ENCODE data around the gene PPP1R2C. TPM values are rescaled to one million over a fixed set of nuclear protein-coding genes. Genes with fewer than 3 reads are reported as not detected.

PPP1R2C gene
- total RNA-seq, 1 experiment from 2014 or later = not detected

- no TSS peak for BruUV-seq (replicated peaks)
- intact Hi-C loops (cut with micrococcal nuclease; ENCODE audit: unreplicated experiment) = no loop called here
- no peak for DNase-seq
- H3K4me1 Mint-ChIP-seq (ENCODE audit: low read depth, unreplicated experiment) = peaks cover 8% of the 10 kb centered on the region
- H3K27me3 Mint-ChIP-seq (ENCODE audit: unreplicated experiment) = no peaks in the 10 kb centered on the region
- no peak overlapping the region for H3K4me3 Mint-ChIP-seq (ENCODE audit: low read depth, unreplicated experiment)
- H3K9me3 Mint-ChIP-seq (ENCODE audit: low read depth, unreplicated experiment) = no peaks in the 10 kb centered on the region
- H3K36me3 Mint-ChIP-seq (ENCODE audit: insufficient read depth, unreplicated experiment) = no peaks in the 10 kb centered on the region
- no peak for TF ChIP-seq CTCF (IDR thresholded peaks at IDR 0.05; ENCODE audit: unreplicated experiment)
- H3K27ac Mint-ChIP-seq (ENCODE audit: unreplicated experiment) = no peak overlapping the region
- CTCF ChIA-PET = no interaction called here
Measured at GRCh38 chrX:42735250-42735649, 42.7 kb downstream of the PPP1R2C start.

GRCh38 chrX:42732506-42732905, 45.5 kb downstream of the PPP1R2C start:
- Mint-ChIP-seq H3K4me1 (ENCODE audit: low read depth, unreplicated experiment) (peaks cover 8% of the 10 kb centered on the region), H3K4me3 (ENCODE audit: low read depth, unreplicated experiment) (no peak overlapping the region), H3K27ac (ENCODE audit: unreplicated experiment) (no peak overlapping the region), H3K36me3 (ENCODE audit: insufficient read depth, unreplicated experiment) (no peaks in the 10 kb centered on the region), H3K9me3 (ENCODE audit: low read depth, unreplicated experiment) (no peaks in the 10 kb centered on the region), H3K27me3 (ENCODE audit: unreplicated experiment) (no peaks in the 10 kb centered on the region)
- TF ChIP-seq CTCF (IDR thresholded peaks at IDR 0.05; ENCODE audit: unreplicated experiment) = no peak
- no peak for DNase-seq
- BruUV-seq (replicated peaks) = no TSS peak
- intact Hi-C loops (cut with micrococcal nuclease; ENCODE audit: unreplicated experiment) = no loop called here
- CTCF ChIA-PET = interaction anchor here (0.7 kb wide), 1 partner anchor 1018 kb away, joined by 6 read pairs; no protein-coding TSS in a partner anchor
